GM10266 (cell line): ENCODE data around the gene SEMA4D.

Experiments used
- DNase-seq: peaks from one replicate; pipeline ENCODE4 v3.0.0; 2012; ENCODE audit errors: extremely low spot score
- CTCF ChIP-seq: IDR thresholded peaks from 2 replicates; pipeline ENCODE4 v1.5.1; 2012; ENCODE audit warnings: mild to moderate bottlenecking, low read depth; ENCODE audit not compliant: control insufficient read depth, insufficient read depth; ENCODE audit errors: missing control alignments

The SEMA4D gene

GRCh38 chr9:89314955-89315354, 183.0 kb downstream of the SEMA4D start:
- TF ChIP-seq CTCF, result no peak
- no peak for DNase-seq

- no peak for DNase-seq
- TF ChIP-seq CTCF, result no peak
These were observed 184.1 kb downstream of the SEMA4D start for GRCh38 chr9:89313842-89314241.

GRCh38 chr9:89312222-89312571, 185.7 kb downstream of the SEMA4D start:
- no peak for DNase-seq
- TF ChIP-seq CTCF, result no peak

GRCh38 chr9:89311346-89312221, 186.3 kb downstream of the SEMA4D start:
- no peak for TF ChIP-seq CTCF
- no peak for DNase-seq
